IPS DF 6.9 (cell line): Measurements from ENCODE around the gene PTPRA.
A peak's percentile ranks its signal among the peaks of the same experiment; 100 is the strongest.

Experiments used
- DNase-seq: peaks from one replicate; pipeline ENCODE4 v3.0.0-alpha.2; 2013; ENCODE audit warnings: low read depth, low spot score
- H3K27ac ChIP-seq: one replicate; pipeline ENCODE4 v1.5.1; 2013; ENCODE audit warnings: low read length, control low read depth
- H3K27me3 ChIP-seq: 2 replicates; pipeline ENCODE4 v1.6.1; 2013; ENCODE audit warnings: mild to moderate bottlenecking, low read length; ENCODE audit not compliant: control insufficient read depth, insufficient read depth
- H3K36me3 ChIP-seq: 2 replicates; pipeline ENCODE4 v1.6.1; 2013; ENCODE audit warnings: low read length; ENCODE audit not compliant: control insufficient read depth, insufficient read depth
- H3K4me1 ChIP-seq: 2 replicates; pipeline ENCODE4 v1.6.1; 2013; ENCODE audit warnings: low read length; ENCODE audit not compliant: control insufficient read depth, insufficient read depth
- H3K4me3 ChIP-seq: 2 replicates; pipeline ENCODE4 v1.5.1; 2013; ENCODE audit warnings: mild to moderate bottlenecking, low read length
- H3K9me3 ChIP-seq: 2 replicates; pipeline ENCODE4 v1.6.1; 2013; ENCODE audit warnings: low read length, inconsistent platforms; ENCODE audit not compliant: control insufficient read depth, insufficient read depth
- WGBS: extraction: QIAGEN DNeasy Blood & Tissue Kit; methylation state at CpG from one replicate; pipeline ENCODE4 v1.1.7; 2013; ENCODE audit warnings: mixed read lengths, missing lambda C conversion rate; ENCODE audit not compliant: insufficient read length, insufficient coverage; 5-methylcytosine and 5-hydroxymethylcytosine counted together

Gene PTPRA

DNA sequence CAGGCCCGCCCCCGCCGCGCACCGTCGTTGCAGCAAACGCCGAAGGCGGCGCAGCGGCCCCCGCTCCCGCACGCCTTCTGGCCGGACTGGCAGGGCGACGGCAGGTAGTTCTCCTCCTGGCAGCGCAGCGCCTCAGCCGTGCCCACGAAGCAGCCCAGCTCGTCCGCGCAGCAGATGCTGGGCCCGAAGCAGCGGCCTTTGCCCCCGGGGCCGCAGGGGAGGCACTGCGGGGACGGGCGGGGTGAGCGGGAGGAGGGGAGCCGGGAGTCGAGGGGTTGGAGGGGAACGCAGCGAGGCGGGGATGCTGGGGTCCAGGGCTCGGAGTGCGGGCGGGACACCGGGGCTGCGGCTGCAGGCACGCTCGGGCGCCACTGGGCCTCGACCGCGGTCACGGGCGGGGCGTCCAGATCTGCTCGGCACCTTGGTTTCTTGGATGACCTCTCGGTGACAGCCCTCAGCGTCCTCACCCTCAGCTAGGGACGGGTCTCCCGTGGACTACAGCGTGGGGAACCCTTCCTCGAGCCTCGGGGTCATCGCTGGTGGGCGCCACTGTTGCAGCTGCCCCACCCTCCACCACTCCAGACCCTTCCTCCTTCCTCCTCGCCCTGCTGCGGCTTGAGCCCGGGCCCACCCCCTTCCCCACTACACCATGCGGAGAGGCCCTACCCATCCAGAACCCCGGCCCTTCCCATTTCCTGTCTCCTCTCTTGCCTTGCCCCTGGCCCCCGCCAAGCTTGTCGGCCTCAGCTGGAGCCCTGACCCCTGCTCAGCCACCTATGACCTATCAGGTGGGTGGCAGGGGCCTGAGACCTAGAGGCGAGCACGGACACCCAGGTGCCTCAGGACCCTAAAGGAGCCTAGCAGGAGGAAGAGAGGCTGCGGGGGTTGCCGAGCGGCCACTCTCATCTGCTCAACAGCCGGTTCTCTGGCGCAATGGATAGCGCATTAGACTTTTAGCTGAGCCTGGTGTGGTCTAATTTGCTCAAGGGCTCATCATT is 210.0 kb downstream of the PTPRA start:
- Histone ChIP-seq H3K27me3 (peaks cover 23% of the 10 kb centered on the region), H3K27ac (no peak overlapping the region), H3K4me1 (peaks cover 7% of the 10 kb centered on the region), H3K36me3 (no peaks in the 10 kb centered on the region; the same call in 1 of the 2 replicates), H3K9me3 (no peaks in the 10 kb centered on the region), H3K4me3 (peak overlapping the region; percentile 31; the same call in 1 of the 2 replicates)
- WGBS = no CpG with 5 or more reads among the region's 76 CpGs
- no peak for DNase-seq

DNA sequence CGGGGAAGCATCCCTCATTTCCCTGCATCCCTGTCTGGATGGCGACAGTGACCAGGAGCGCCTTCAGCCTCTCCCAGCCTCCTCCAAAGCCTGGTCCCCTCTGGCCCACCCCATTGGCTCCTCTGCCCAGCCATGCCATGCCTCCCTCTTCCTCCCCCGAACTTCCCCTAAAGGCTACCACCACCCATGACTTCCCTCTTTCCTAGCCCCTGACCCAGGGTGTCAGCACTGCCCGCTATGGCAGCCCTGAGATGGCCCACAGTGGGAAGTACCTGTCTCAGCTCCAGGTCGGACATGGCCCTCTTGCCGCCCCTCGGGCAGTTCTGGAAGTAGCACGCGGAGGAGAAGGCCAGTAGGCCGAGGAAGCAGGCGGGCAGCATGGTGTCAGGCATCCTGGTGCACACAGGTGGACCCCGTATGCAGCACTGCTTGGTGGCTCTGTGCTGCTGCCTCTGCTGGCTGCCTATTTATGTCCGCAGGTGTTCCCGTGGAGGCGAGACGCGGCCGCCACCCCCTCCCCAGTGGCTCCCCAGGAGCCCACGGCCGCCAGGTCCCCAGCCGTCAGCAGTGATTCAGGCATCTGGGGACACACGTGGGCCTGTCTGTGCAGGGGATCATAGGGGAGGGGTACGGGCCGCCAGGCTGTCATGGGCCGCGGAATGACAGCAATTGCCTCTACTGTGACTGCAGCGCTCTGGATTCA is 211.2 kb downstream of the PTPRA start, which contains the start of gene AVP:
Gene AVP, minus strand, starts transcription at position 442 of the 703 bp plus-strand sequence. Its CDS starts 50 bp downstream, at position 392.
- WGBS = no CpG with 5 or more reads among the region's 28 CpGs
- DNase-seq = no peak
- Histone ChIP-seq H3K36me3 (no peaks in the 10 kb centered on the region; the same call in 1 of the 2 replicates), H3K27me3 (peaks cover 23% of the 10 kb centered on the region), H3K4me3 (no peak within 1 kb of the TSS), H3K27ac (no peak within 1 kb of the TSS), H3K4me1 (peaks cover 7% of the 10 kb centered on the region), H3K9me3 (no peaks in the 10 kb centered on the region)

DNA sequence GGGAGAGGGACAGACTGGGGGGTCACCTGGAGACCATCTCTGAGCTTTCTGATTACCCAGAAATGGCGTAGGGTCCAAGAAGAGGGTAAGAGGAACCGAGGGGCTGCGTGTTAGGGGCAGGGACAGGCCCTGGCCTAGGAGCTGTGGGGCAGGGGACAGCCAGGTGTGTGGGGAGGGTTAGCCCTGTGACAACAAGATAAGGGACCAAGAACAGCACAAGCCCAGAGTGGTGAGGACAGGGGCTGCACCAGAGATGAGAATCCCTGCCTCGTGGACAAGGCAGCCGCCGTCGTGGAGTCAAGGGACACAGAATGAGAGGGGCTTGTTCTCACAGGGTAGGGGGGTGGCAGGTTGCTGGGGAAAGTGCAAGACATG is 211.7 kb downstream of the PTPRA start:
- WGBS = no CpG with 5 or more reads among the region's 7 CpGs
- peaks cover 23% of the 10 kb centered on the region for H3K27me3 ChIP-seq
- DNase-seq = no peak
- no peak overlapping the region for H3K27ac ChIP-seq
- peaks cover 7% of the 10 kb centered on the region for H3K4me1 ChIP-seq
- no peaks in the 10 kb centered on the region; the same call in 1 of the 2 replicates for H3K36me3 ChIP-seq
- no peaks in the 10 kb centered on the region for H3K9me3 ChIP-seq
- no peak overlapping the region for H3K4me3 ChIP-seq

GRCh38 chr20:3085571-3086072 is 212.3 kb downstream of the PTPRA start:
- H3K4me1 ChIP-seq = peaks cover 7% of the 10 kb centered on the region
- no peak for DNase-seq
- no peaks in the 10 kb centered on the region for H3K9me3 ChIP-seq
- no CpG with 5 or more reads among the region's 8 CpGs for WGBS
- H3K4me3 ChIP-seq = no peak overlapping the region
- H3K36me3 ChIP-seq = no peaks in the 10 kb centered on the region; the same call in 1 of the 2 replicates
- H3K27me3 ChIP-seq = peaks cover 23% of the 10 kb centered on the region
- no peak overlapping the region for H3K27ac ChIP-seq

DNA sequence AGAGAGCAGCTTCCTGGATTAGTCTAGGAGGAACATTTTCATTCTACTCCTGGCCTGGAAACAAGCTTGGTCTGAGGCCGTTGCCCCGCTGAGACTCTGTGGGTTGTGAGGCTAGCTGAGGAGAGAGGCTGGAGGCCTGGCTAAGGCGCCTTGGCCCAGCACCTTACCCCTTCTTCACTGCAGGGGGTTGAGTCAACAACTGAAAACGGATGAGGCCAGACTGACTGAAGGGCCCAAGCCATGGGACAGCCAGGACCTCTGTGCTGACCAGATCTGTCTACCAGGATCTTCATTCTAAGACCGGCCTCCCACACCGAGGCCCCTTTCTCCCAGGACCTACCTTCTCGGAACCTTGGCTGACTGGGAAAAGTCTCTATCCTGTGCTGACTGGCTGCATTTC is 214.8 kb downstream of the PTPRA start:
- no peak for DNase-seq
- WGBS = no CpG with 5 or more reads among the region's 7 CpGs
- Histone ChIP-seq H3K36me3 (no peaks in the 10 kb centered on the region; the same call in 1 of the 2 replicates), H3K4me1 (peaks cover 7% of the 10 kb centered on the region), H3K27ac (no peak overlapping the region), H3K9me3 (no peaks in the 10 kb centered on the region), H3K4me3 (no peak overlapping the region), H3K27me3 (peaks cover 8% of the 10 kb centered on the region; the same call in 1 of the 2 replicates)
